Stimulated activated CD8-positive, alpha-beta memory T cell treated with anti-CD3 and anti-CD28 coated beads, Interleukin-4, amount 100 ng/mL, for 24 hours (primary cell): Measurements from ENCODE around the gene LAMC1.

Experiments
- DNase-seq: peaks from one replicate; pipeline ENCODE4 v3.0.0-alpha.2; 2020; ENCODE audit warnings: low read depth

Gene LAMC1

DNA sequence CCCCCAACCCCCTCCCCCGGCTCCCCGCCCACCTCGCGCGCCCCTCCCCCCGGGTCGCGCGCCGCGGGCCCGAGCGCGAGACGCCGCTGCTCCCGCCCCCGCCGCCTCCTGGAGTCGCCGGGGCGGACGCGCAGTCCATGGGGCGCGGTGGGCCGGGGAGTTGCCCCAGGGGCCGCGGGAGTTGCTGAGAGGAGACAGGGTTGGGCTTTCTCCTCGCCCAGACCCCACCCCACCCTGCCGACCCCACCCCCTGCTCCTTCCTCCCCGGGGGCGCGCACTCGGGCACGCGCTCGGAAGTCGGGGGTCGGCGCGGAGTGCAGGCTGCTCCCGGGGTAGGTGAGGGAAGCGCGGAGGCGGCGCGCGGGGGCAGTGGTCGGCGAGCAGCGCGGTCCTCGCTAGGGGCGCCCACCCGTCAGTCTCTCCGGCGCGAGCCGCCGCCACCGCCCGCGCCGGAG, at the start of gene LAMC1:
Gene LAMC1 (plus strand): TSS at position 275 of the 455 bp plus-strand sequence. CDS start 297 bp downstream, outside the sequence.
- DNase-seq: no peak

DNA sequence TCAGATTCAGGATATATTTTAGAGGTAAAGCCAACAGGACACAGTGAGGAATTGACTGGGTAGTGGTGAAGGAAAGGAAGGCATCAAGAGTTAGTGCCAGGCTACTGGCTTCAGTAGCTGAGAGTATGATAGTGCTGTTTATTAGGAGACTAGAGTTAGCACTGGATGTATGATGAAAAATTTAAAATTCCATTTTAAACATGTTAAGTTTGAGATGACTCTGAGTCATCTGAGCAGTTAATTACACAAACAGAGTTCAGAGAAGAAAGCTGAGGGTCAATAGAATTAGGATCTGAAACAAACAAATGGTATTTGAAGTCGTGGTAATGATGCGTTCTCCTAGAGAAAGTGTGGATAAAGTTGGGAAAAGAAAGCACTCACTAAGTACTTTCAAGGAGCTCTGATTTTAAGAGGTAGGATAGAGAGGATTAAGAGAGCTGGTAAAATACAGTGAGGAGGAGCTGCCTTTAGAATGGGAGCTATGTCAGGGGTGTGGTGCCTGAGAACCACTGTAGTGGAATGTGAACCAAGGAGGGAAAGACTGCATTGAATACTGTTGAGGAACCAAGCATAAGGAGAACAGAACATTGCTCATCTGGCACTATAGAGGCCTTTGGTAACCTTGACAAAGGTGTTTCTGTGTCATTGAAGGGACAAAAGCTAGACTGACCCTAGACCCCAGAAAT, 48.6 kb upstream of the LAMC1 start:
- DNase-seq: no peak

DNA sequence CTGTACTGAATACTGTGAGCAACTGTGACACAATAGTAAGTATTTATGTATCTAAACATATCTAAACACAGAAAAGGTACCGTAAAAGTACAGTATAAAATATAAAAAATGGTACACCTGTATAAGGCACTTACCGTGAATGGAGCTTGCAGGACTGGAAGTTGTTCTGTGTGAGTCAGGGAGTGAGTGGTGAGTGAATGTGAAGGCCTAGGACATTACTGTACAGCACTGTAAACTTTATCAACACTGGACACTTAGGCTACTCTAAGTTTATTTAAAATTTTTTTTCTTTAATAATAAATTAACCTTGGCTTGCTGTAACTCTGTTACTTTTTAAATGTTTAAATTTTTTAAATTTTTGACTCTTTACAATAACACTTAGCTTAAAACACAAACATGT, 45.7 kb upstream of the LAMC1 start:
- DNase-seq: no peak

DNA sequence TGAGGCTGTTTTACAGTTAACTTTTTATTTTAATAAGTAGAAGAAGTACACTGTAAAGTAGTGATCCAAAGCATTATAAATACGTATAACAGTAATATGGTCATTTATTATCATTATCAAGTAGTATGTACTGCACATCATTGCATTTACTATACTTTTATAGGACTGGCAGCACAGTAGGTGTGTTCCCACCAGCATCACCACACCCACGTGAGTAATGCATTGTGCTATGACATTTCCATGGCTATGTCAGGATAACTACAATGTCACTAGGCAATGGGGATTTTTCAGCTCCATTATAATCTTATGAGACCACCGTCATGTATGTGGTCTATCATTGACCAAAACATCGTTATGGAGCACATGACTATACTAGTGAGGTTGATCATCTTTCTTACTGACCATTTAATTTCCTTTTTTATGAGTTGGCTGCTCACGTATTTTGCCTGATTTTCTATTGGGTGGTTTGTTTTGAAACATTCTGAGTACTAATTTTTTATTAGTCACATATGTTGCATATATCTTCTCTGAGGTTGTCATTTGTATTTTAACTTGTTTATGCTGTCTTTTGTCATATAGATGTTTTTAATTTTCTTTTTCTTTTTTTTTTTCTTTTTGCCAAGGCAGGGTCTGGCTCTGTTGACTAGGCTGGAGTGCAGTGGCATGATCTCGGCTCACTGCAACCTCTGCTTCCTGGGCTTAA, 44.9 kb upstream of the LAMC1 start:
- no peak for DNase-seq

DNA sequence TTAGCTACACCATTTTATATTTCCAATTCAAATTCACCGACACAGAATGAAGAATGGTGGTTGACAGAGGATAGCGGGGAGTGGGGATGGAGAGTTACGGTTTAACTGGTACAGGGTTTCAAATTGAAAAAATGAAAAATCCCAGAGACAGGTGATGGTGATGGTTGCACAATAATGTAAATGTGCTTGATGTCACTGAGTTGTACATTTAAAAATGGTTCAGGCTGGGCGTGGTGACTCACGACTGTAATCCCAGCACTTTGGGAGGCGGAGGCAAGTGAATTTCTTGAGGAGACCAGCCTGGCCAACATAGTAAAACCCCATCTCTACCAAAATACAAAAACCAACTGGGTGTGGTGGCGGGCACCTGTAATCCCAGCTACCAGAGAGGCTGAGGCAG, 39.1 kb upstream of the LAMC1 start:
- no peak for DNase-seq

DNA sequence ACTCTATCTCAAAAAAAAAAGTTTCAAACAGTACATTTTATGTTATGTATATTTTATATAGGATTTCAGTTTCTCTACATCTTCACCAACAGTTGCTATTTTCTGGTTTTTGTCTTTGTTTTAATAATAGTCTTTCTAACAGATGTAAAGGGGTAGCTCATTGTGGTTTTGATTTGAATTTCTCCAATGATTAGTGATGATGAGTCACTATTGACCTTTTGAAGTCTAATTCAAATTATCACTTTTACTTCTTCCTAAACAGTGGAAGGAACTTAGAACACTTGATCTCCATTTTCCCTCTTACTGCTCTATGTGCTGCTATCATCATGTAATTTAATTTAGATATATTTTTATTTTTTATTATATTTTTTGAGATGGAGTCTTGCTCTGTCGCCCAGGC, 38.6 kb upstream of the LAMC1 start:
- no peak for DNase-seq

DNA sequence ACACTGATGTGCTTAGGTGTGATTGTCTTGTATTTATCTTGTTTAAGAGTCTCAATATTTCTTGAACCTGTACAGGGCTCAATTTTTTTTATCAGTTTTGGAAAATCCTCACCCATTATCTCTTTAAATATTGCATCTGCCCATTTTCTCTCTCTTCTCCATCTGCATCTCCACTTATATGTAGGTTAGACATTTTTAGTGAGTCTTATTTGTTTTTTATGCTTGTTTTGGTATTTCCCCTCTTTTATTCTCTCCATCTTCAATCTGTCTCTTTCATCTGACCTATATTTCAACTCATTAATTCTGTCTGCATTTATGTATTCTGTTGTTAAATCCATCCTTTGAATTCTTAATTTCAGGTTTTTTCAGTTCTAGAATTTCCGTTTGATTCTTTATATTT, 37.3 kb upstream of the LAMC1 start:
- DNase-seq: no peak

DNA sequence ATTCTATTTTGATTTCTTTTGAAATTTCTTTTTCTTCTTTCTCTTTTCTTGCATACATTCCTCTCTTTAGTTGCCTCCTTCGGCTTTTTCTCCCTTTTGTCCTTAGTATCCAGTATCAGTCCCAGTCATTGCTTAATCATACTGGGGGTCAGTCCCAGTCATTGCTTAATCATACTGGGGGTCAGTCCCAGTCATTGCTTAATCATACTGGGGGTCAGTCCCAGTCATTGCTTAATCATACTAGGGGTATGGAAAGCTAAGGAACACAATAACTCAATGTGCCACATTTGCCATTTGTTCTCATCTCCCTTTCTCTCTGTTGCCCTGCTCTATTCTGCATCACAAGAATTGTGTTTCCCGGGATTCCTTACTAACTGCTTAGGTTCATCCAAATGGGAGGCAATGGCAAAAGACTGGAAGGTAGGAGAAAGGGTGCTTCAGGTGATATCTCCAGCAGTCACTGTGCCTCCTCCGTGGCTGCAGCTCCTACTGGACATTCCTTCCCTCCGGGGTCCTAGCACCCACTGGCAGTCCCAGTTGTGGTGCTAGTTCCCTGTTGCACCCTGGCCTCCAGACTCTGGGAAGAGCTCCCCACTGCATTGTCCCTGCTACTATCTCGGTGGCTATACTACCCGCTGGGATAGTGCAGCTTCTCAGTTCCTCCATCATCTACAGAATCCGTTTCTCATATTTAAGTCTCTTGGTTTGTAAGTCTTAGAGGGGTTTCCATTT, 32.6 kb upstream of the LAMC1 start:
- DNase-seq: no peak

DNA sequence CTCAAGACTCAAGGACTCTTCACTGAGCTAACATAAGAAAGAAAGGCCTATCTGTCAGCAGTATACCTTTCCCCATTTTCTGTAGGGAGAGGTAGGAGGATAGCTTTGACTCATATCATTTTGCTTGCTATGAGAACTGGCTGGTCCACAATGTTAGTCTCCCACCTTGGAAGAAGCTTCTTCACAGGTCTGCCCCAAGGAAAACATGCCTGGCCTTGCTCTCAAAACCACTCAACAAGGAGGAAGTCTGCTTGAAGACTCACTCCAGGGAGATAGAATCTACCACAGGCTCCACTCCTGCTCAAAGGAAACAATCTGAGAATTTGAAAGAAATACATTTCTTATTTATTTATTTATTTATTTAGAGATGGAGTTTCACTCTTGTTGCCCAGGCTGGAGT, 29.5 kb upstream of the LAMC1 start:
- DNase-seq: no peak

DNA sequence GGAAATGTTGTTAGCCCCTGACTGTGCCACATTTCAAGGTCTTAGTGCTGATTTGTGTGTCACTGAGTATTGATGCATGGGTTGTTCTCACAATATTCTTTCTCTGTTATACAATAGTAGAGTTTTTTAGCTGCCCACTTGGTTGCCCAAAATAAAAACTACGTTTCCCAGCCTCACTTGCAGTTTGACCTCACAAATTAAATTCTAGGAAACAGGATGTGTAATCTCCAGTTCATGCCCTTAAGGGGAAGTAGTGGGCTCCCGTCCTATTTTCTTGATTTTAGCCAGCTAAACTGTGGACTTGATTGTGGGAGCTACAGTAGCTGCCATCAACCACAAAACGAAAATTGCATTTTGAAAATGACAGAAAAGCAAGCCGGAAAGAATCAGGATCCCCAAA, 27.3 kb upstream of the LAMC1 start:
- no peak for DNase-seq

DNA sequence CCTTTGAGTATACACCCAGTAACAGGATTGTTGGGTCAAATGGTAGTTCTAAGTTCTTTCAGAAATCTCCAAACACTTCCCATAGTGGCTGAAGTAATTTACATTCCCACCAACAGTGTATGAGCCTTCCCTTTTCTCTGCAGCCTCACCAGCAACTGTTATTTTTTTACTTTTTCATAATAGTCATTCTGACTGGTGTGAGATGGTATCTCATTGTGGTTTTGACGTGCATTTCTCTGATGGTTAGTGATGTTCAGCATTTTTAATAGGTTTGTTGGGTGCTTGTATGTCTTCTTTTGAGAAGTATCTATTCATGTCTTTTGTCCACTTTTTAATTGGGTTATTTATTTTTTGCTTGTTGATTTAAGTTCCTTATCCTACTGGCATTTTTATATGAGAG, 26.4 kb upstream of the LAMC1 start:
- DNase-seq: no peak

DNA sequence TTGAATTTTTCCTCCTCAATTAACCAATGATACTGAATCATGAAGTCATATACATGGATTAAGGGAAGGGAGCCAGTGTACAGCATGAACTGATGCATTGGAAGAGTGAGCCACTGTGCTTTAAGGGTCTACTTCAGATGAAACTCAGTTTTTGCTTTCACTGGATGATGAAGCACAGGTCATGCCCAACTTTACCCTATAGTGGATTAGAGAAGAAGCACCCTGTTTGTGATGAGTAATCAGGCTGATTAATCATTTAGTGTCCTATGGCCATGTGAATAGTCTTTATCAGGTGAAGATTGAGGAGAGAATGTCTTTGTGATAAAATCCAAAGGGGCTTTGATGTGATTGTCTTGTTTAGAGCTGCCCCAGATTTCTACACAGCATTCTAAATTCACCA, 24.7 kb upstream of the LAMC1 start:
- no peak for DNase-seq

DNA sequence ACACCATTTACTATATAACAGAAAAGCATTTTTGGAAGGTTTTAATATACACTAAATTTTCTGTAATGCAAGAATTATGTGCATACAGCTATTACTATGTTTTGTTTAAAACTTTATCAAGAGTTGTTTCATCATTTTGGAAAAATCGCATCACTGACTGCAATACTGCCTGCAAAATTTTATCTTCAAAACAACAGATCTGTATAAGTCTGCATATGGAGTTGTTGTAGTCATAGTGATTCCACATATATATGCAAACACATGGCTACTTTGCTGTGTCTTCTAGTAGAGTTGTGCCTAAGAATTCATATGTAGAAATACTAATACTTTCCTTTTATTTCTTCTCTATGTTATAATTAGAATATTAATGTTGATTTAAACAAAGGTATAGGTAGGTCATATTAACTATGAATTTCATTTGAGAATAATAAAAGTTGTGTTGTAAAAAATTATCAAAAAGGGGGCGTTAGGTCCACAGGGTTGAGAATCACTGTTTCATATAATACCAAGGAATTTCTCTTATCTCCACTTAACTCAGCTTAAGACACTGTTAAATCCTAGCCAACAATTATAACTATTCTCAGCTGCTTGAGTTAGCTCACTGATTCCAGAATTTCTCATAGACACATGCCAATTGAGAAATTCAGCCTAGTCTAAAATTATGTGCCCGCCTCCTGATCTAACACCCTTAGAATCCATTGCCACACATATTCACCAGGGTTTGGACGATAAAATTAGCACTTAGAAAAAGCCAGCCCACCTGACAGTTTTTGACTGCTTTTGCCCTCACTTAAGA, 22.9 kb upstream of the LAMC1 start:
- DNase-seq: no peak

DNA sequence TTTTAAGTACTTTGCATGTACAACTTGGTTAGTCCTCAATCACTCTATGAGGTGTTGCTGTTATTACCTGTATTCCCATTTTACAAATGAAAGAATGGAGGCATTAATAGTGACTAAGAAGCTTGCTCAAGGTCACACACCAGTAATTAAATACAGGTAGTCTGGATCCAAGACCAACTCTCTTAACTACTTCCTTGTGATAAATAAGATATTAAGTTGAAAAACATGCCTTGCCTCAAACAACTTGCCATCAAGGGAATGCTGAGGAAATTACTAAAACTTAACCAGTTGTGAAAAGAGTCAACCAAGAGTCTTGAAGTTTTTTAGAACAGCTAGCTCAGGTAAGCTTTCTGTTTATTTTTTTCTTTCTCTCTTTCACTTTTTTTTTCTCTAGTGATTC, 21.0 kb upstream of the LAMC1 start:
- no peak for DNase-seq

DNA sequence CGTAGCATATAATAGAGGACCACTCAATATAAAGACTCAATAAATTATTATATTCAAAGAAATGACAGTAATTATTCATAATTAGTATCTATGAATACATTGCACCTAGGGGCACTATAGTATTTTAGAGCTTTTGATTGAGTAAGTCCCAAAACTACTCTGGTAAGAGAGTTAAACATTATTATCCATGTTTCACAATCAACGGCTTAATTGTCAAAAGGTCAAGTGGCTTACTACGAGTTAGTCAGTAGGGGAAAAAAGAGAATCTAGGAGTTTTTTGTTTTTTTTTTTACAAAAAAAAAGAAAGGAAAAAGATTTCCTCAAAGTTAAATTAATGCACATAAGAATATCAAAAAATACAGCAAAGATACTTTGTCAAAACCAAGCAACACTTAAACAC, 20.4 kb upstream of the LAMC1 start:
- no peak for DNase-seq

DNA sequence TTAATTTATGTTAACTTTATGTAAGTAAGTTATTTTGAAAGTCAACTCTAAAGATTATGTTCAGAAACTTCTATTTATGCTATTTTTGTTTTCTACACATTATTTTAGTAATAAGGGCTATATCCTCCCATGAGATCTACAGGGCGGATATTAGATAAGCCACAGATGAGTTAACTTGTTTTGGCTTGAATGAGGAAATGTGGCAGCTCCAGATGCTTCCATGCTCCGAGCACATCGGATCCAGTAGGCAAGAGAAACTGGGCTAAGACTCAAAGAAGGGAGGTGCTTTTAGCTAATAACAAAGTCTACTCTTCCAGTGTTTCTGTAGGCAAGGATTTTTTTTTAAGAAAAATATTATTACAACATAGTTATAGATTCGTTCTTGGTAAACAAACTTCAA, 20.0 kb upstream of the LAMC1 start:
- DNase-seq: no peak

DNA sequence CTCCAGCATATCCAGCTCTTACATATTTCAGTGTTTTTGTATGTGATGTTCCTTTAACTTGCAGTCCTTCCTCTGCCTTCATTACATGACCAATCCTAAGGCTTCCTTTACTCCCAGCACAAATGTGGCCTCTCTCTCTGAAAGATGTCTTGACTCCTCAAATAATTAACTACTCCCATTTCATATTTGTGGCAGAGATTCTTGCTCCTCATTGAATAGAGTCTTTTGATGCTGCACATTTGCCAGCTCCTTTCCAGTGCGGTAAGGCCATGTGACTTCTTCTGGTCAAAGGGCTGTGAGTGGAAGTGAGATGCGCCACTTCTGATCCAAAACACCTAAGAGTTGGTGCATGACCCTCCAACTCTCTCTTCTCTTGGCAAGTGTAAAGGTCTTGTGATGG, 19.1 kb upstream of the LAMC1 start:
- no peak for DNase-seq

DNA sequence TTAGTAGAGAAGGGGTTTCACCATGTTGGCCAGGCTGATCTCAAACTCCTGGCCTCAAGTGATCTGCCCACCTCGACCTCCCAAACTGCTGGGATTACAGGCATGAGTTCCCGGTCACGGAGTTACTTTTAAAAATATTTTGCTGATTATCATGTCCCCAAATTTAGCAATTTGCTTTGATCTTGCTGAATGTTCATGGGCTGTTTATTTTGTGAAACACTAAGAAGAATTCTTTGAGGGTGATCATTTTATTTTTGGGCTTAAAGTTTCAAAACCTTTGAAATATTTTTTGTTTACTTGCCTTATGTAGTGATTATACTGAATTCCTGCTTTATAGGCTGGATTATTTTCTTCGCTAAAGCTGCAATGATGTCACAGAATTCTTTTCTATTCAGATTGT, 11.4 kb upstream of the LAMC1 start:
- DNase-seq: no peak

DNA sequence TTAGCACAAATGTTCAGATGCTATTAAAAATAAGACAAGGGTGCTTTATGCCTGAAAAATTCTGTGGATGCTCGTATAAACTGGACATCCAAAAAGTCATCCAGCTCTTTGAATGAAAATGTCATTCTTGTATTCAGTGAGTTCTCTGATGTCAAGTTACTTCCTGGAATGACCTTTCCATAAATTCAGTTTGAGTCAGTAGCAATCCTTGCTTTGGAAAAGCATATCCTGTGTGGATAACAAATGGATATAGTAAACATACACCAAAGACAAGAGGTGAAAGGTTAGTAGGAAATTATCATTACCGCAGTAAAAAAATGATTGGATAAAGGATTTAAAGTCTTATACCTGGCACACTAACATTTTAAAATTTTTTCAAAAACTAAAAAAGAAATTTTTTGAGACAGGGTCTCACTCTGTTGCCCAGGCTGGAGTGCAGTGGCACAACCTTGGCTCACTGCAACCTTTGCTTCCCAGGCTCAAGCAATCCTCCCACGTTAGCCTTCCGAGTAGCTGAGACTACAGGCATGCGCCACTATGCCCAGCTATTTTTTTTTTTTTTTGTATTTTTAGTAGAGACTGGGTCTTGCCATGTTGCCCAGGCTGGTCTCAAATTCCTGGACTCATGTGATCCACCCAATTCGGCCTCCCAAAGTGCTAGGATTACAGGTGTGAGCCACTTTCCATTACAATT, 10.8 kb upstream of the LAMC1 start:
- DNase-seq: no peak

DNA sequence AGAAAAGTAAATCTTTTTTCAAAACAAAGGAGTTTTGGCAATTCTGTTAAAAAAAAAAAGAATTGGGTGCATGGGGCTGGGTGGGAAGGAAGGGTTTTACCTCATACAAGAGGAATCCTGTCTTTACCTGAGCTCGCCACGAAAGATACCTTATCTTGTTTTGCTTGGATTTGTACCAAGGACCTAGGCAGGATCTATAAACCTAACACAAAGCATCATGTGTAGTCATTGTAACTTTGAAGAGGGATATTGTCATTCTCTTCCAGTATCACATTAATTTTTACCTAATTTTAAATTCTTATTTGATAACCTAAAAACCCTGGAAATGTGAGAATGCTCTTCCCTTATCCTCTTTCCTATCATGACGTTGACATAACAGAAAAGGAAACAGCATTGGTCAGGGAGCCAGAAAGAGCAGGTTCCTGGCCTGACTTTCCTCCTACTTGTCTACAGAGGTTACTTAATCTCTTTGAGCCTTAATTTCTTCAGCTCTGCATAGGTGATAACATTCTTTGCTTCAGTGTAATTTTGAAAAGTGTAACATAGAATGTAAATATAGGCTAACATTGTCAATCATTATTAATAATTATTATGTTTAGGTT, 4.0 kb upstream of the LAMC1 start:
- DNase-seq: no peak

DNA sequence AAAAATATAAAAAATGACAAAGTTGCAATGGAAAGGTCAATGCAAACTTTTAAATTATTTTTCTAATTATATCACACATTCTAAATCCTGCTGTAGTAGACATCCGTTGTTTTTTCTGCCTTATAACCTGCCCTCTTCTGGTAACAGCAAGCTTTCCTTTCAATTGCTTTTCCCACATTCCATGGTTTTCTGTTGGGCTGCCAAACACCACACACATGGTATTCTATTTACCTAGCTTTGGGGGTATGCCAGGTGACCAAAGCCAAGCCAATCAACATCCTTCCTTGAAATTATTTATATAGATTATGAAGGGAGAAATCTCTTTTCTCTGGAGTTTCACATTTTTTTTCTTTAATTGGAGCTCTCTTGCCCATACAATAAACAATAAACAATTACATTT, 3.4 kb upstream of the LAMC1 start:
- no peak for DNase-seq
